Measurements from ENCODE around the gene RASSF7.
A peak's percentile ranks its signal among the peaks of the same experiment; 100 is the strongest.
"Not testable (repeated sequence)": the region's sequence is repeated elsewhere in the genome, so short reads cannot be mapped to it uniquely, and the experiment has no call there.

Gene RASSF7

DNA sequence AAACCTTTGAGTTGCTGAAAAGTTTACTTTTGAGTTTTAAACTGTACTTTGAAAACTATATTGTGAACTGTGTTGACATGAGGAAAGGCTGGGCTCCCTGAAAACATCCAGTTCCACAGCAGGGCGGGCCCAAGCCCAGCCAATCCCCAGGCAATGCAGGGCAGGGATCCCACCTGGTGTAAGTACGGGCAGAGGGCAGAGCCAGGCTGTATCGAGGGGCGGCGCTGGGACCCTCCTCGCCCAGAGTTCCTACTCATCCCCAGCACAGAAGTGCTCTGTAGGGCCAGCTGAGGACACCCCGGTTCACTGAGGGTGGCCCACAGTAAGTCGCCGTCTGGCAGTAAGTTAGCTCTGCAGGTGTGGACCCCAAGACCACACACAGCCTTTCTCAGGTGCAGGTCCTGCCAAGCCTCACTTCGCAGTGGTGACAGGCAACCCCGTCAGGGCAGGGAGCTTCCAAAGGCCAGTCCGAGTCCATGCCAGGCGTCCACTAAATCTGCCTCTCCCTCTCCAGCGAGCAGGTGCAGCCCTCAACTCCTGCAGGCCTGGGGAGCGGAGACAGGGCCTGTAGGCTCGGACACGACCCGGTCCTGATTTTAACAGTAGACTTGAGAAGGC is 6.3 kb downstream of the RASSF7 start:
- DNase-seq (ENCODE audit: low read depth), result no peak

DNA sequence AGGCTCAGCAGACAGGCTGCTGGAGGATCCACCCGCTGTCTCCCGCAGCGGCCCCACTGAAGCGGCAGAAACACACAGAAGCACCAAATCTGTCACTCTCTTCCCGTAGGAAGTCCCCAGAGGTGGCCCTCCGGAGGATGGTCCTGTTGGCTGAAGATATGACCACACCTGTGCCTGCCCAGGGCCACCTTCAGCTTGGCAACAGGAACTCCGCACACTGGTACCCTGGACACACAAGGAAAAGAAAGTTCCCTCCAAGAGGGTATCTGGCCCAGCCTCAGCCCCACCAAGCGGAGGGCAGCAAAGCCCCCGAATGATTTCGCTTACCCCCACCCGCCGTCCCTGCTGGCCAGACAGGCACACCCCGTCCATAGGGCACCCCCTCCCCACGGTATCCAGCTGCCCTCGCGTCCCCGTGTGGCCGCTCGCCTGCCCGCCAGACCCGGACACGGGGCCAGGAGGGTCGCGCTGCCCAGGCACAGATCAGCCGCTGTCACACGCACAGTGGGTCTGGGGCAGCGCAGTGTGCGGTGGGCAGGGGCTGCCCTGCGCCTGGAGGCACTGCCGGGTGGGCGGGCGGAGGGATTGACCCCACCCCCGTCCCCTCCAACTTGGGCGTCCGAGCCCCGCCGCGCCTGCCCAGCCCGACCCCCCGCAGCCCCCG is 7.0 kb downstream of the RASSF7 start:
- no peak for DNase-seq (ENCODE audit: low read depth)

DNA sequence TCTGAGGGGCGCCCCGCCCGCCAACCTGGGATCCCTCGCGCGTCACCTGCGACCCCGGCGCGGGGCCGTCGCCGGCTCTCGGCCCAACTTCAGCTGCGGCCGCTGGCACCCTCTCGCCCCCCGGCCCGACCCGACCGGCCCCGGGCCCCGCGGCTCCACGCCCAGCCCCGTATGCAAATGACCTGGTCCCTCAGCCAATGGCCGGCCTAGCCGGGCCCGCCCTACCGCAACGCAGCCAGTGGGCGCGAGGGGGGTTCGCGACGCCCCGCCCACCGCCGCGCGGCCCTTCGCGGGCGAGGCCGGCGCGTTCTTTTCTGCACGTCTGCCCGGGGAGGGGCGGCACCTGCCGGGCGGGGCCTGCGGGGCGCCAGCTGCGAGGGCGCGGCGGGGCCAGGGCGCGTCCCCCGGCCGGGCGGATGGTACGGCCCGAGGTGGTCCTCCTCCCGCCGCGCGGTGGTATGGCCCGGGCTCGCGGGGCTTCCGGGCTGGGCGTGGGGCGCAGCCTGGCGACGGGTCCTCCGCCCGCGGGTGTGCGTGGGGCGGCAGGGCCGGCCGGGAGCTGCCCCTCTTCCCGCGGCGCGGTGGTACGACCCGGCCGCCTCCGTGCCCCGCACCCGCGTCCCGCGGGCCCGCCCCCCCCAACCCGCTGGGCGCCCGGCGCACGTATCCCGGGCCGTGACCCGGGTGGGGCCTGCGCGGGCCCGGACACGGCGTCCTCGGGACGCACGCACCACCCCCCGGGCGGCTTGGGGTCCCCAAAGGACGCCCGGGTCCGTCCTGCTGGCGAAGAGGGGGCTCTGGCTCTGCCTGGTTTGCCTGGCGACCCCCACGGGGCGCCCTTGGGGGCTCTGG is 7.8 kb downstream of the RASSF7 start:
- peak; percentile 85 for DNase-seq (ENCODE audit: low read depth)

DNA sequence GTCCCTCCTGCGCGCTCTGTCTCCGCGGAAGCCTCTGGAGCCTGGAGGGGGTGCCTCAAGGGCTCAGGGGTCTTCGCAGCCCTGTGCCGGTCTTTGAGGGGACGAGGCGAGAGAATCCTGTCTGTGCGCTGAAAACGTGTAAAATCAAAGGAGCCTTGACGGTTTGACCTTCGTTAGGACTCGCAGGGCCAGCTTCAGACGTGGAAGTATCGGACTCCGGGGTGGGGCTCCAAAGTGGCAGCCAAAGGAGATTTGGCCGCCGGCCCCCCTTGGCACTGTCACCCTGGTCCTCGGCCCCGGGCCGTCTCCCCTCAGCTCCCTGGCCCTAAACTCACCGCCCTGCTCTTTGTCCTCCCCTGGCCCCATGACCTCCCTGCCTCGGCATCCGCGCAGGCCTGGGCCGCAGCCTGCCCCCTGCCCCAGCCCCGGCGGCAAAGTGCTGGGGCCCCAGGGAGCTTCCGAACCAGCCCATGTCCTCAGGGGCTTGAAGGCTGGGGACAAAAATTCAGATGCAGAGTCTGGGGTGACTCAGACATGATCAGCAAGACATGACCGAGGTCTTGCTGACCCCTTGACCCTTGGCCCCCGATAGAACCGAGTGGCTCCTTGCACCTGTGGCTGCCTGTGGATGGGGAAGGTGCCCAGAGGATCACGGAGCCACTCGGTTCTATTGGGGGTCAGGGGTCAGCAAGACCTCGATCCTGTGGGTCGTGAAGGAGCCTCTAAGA is 8.6 kb downstream of the RASSF7 start:
- no peak for DNase-seq (ENCODE audit: low read depth)

DNA sequence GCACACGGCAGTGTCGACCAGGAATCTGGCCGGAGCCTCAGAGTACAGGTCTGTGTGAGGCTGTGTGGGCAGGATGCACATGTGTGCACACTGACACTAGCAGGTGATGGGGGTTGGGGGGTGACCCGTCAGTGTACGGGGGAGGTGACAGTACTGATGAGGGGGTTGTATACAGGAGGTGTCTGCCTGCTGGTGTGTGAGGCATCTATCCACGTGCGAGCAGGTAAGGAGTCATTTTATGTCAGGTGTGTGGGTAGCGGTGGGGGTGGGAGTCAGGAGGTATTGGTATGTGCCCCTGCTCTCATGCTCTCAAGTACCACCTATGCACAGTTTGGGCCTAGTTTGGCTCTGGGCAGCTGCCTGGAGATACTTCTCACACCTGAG is 11.0 kb downstream of the RASSF7 start:
- no peak for DNase-seq (ENCODE audit: low read depth)

DNA sequence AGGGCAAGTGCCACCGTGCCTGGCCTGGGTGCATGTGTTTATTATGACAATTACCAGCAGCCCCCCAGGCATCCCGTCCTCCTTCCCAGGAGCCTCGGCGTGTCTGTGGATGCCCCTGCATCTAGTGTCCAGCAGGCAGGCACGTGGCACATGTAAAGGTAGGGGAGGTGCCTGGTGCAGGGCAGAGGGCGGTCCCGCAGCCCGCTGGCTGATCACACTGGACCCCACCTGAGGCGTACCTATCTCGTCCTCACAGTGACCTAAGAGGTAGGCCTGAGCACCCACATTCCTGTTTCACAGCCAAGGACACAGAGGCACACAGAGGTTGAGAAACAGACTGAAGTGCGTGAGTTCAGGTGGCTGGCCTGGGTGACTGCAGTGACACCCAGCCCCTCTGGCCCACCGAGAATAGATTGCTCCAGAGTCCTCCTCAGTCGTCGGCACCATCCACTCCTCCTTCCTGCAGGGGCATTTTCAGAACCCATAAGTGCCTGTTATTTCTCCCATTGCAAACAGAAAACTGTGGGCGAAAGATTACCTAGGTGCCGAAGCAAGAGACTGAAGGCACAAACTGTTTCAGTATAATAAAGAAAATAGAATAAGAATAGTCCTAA is 12.5 kb downstream of the RASSF7 start:
- DNase-seq (ENCODE audit: low read depth), result no peak

DNA sequence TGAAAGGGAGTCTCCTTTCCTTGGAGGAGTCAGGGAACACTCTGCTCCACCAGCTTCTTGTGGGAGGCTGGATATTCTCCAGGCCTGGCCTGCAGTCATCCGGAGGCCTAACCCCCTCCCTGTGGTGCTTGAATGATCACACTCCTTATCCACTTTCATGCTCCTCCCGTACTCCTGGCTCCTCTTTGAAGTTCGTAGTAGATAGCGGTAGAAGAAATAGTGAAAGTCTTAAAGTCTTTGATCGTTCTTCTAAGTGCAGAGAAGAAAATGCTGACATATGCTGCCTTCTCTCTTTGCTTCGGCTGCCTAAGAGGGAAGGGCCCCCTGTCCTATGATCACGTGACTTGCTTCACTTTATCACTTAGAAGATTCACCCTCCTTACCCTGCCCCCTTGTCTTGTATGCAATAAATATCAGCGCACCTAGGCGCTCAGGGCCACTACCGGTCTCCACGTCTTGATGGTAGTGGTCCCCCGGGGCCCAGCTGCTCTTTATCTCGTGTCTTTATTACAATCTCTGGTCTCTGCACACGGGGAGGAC is 13.3 kb downstream of the RASSF7 start:
- not testable (repeated sequence) for DNase-seq (ENCODE audit: low read depth)

DNA sequence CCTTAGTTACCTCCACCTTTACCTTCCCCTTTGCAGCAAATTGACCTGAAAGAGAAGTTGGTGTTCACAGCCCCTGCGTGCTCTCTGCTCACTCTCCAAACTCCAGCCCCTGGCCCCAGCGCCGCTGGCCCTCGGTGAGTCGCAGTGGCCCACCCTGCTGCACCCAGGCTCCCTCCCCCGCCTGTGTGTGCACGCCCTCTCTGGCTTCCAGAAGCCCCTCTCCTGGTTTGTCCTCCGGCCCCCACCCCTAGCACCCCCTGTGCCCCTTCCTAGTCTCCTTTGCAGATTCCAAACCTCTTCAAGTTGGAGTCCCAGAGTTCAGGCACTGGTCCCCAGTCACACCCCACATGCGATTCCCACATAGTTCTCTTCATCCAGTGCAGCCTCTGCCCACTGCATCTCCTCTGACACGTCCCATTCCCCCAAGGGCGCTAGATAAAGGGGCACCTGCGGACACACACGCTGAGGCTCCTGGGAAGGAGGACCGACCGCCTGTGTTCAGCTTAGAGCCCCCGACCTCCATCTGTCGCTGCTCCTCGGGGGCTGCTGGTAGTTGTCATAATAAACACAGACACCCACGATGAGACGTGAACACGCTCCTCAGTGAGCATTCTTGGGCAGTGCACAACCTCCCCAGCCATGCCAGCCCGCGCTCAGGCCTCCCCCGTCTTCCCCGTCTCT is 14.0 kb downstream of the RASSF7 start:
- DNase-seq (ENCODE audit: low read depth), result no peak

DNA sequence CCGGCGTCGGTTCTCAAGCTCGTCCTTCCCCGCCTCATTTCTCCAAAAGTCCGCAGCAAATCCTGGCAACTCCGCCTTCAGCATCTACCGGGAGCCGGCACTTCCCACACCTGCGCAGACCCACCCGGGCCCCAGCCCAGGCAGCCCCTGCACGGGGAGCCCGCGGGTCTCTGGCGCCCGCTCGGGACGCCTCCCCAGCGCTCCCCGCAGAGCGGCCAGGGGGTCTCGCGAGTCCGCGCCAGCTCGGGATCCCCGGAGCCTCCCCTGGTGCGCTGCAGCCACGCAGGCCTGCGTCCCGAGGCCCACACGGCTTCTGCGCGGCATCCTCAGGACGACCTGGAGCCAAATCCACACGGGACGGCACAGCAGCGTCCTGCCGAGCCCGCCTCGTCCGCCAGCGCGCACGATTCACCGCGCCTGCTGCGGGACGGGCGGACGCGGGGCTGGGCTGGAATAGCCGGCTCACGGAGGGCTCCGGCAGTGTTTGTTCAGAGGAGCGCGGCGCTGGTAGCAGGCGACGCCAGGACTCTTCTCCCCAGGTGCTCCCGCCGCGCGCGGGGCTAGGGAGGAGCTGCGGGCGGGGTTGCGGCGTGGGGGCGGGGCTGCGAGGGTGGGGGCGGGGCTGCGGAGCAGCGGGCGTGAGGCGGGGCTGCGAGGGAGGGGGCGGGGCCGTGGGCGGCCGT is 14.7 kb downstream of the RASSF7 start:
- DNase-seq (ENCODE audit: low read depth), result peak; percentile 20

DNA sequence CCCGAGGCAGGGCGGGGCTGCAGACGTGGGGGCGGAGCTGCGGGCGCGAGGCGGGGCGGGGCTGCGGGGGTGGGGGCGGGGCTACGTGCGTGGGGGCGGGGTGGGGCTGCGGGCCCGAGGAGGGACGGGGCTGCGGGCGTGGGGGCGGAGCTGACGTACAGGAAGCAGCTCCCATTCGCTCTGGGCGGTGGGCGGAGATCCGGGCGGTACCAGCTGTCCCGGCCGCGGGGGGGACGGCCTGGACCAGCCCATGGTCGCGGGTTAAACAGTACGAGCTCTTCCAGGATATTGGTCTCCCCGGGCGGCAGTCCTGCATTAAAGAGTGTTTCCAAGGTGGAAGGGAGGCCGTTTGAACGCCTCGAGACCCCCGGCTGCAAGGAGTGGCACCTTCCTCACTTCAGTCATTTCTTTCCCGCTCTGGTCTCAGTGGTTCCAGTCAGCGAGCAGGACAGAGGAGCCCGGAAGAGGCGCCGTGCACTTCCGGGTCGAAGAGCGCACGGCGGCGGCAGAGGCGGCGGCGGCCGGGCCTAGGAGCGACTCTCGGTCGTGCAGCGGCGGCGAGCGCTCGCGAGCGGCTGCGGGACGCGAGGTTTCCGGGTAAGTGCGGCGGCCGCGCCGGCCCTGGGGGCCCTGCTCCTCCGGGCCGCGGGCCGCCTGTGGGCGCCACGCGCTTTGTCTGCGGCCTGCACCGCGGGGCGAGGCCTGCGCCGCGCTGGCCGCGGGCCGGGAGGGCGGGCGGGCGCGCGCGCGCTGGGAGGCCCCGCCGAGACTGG is 15.4 kb downstream of the RASSF7 start, which contains the start of gene PHRF1:
TSS of gene PHRF1 (plus strand) at position 475 of the 773 bp plus-strand sequence. CDS start 5,043 bp downstream, outside the sequence.
- peak; percentile 94 for DNase-seq (ENCODE audit: low read depth)

DNA sequence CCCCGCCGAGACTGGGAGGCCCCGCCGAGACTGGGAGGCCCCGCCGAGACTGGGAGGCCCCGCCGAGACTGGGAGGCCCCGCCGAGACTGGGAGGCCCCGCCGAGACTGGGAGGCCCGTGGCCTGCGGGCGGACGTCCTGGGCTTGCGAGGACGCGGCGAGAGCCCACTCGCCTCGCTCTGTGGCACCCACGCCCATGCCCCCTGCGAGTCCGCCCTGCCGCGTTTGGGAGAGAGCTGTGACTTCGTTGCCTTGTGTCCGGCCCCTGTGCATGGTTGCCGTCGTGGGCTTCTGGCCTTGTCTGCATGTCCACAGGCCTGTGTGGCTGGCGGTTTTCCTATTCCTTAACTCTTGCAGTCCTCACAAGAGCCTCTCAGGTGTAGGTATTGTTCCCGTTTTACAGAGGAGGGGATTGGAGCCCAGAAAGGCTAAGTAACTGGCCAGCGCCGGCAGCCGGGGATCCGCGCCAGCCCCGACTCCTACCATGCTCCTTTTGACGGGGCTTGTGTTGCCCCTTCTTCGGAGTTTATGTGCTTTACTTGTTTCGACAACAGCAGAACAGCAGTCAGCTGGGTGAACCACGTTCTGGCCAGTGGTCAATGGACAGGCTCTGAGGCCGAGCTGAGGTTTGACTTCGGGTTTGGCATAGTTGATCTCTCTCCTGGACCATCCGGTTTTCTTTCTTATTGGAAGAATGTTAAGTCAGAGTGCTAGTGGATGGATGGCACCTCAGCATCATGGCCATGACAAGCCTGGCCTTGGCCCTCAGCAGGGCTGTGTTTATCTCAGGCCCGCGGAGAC is 16.2 kb downstream of the RASSF7 start:
- peak; percentile 21 for DNase-seq (ENCODE audit: low read depth)

DNA sequence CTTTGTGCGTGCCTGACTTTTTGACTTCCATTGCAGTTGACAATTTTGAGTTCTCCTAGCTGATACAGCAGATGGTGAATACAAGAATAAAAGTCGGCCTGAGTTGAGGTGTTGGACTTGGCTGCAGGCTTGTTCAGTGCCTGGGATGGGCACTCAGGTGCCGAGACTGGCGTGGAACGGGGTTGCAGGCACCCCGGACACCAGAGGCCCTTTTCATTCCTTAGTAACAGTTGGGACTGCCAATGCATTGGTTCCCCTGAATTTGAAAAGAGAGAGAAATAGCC is 16.8 kb downstream of the RASSF7 start:
- no peak for DNase-seq (ENCODE audit: low read depth)

DNA sequence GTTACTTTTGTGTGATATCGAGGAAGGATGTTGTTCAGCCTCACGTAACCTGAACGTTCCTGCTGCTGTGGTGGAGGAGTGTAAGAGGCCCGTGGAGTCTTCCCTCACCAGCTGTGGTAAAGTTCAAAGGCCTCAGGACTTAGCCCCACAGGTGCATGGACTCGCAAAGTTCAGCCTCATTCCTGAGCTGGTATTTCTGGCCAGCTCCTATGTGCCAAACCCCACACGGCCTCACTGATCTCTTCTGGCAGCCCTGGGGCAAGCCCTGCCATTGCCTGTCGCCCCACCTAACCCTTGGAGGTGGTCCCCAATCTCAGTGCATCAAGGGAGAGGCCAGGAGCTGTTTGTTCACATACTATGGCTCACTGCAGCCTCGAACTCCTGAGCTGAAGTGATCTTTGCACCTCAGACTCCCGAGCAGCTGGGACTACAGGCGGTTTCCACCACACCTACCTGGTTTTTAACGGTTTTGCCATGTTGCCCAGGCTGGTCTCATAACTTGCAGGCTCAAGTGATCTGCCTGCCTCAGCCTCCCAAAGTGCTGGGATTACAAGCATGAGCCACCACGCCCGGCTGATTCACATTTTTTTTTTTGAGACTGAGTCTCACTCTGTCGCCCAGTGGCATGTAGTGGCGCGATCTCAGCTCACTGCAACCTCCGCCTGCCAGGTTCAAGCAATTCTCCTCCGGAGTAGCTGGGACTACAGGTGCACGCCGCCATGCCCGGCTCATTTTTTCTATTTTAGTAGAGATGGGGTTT is 17.7 kb downstream of the RASSF7 start:
- no peak for DNase-seq (ENCODE audit: low read depth)

DNA sequence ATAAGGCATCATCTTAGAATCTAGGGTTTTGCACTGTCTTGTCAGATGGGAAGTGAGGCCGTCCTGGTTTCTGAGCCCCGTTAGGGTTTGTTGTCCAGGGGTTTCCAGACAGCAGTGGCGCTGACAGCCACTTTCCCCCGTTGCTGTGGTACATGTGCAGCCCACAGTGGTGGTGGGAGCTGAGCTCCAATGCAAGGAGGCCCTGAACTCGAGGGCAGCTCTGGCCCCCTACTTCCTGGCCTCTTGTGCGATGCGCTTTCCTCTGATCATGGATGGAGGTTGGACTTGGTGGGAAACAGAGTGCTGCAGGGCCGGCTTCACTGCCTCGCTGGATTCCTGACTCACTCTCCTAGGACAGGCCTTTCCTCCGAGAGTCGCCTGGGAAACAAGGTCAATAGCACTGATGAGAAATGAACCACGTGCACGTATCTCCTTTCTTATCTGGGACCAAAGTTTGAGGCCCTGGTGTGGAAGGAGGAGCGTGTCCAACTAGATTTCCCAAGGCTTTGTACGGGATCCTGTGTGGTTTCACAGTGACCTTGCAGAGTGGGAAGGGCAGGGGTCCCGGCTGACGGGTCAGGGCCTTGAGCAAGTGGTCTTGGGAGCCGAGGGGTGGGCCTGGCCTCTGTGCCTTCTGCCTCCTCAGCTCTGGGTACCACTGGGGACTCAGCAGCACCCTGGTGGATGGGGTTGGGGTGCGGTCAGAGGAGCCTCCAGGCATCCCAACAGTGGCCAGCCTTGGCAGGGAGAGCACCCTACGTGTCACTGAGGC is 19.2 kb downstream of the RASSF7 start:
- peak; percentile 52 for DNase-seq (ENCODE audit: low read depth)

DNA sequence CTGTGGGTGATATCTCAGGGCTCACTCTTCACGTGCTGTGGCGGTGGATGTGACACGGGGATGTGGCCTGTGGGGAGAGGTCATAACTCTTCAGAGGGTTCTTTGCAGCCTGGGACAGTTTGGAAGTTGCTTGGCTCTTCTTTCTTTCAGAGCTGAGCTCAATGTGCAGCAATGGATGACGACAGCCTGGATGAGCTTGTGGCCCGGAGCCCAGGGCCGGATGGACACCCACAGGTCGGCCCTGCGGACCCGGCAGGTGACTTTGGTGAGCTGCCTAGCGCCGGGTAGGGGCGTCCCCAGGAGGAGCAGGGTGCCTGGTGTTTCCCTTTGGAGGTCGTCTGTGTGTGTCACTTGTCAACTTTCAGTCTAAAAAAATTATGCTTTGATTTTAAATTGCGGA is 20.6 kb downstream of the RASSF7 start:
- DNase-seq (ENCODE audit: low read depth), result no peak

DNA sequence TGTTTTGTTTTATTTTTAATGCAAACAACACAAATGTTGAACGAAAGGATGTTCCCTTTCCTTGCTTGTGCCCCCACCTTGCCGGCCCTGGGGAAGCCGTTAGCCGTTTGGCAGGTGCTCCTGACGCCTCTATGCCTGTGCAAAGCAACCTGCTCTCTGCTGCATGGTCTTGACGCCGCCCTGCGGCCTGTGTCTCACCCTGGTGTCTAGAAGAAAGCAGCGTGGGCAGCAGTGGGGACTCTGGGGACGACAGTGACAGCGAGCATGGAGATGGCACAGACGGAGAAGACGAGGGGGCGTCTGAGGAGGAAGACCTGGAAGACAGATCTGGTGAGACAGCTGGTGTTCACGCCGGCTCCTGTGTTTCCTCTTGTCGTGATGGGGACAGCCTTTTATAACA is 21.0 kb downstream of the RASSF7 start:
- no peak for DNase-seq (ENCODE audit: low read depth)

DNA sequence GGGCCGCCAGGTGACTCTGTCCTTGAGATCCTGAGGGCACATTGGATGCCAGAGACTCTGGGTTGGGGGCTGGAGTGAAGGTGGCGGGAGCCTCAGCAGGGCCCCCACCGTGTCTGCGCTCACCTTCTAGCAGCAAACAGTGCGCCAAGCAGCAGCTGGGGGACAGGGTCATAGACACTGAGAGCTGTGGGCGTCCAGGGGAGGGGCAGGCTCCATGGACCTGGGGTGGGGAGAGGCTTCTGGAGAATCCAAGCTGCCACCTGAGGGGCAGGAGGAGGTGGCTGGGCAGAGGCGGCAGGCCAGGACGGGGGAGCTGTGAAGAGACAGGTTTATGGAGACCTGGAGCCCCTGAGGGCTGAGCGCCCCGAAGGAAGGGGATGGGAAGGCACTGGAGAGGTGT is 23.5 kb downstream of the RASSF7 start:
- DNase-seq (ENCODE audit: low read depth), result no peak

Data from iris pigment epithelial cell (primary cell).